DMS 273 (cell line): ENCODE data around the gene KCTD13.
"Not testable (repeated sequence)": the region's sequence is repeated elsewhere in the genome, so short reads cannot be mapped to it uniquely, and the experiment has no call there.

ENCODE experiments used
- DNase-seq: peaks from one replicate; lab custom pipeline; 2025; ENCODE audit not compliant: unreplicated experiment; lab: John Stamatoyannopoulos, UW

Gene KCTD13

DNA sequence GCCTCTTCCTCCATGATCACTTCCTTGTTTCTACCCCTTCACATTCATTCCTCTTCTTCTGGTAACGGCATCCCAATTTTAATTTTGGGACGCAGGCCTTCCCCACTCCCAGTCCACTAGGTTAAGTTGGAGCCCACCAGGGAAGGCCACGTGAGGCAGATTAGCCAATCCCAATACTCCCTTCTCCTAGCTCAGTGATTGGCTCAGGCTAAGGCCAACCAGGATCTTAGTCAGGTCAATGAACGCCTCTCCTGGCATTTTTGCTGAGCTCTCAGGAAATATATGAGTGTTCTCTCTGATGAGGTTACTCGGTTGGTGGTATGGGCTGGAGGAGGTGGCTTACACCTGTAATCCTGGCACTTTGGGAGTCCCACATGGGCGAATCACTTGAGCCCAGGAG, 42.0 kb downstream of the KCTD13 start:
- DNase-seq = no peak

- no peak for DNase-seq
Observed at GRCh38 chr16:29881050-29881449, 45.0 kb downstream of the KCTD13 start.

DNA sequence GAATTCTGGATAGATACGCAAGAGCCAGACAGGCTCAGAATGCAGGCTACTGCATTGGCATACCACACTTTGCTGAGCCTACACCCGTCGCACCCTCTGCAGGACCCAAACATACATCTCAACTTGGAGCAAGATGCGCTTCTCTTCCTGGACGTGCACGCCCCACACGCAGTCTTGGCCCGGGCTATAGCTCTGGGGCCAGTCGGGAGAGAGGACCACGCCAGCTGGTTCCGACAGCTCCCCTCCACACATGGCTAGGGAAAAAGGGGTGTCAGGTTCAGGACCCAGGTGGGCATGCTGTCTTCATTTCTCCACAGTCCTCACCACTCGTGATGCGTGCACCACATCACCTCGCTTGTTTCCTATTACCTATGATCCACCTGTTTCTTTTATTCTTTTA, 47.9 kb downstream of the KCTD13 start:
- DNase-seq = no peak

DNA sequence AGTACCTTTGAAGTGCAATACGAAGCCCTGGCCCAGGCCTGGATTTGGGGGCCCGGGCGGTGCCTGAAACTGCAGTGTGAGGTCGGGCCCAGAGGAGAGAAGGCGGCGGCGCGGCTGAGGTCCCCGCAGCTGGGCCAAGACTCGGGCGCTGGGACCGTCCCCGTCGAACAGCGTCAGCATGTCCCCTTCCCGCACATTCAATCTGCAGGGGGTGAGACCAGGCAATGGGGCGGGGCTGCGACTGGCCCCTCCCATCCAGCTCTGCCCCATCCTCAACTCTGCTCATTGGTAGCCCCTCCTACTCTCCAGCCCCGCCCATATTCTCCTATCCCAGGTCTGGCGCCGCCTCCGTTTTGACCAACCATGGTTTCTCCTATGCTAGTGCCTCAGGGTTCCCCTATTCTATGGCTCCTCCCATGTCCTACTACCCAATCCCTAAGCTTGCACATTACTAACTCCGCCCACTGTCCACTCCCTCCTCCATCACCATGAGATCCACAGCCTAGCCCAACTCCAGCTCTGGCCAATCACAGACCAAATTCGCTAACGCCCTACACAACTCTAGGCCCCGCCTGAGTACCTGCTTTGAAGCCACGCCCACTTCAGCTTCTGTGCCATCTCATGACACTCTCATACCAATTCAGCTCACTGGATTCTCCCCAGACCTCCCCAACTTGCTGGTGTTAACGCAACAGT, 48.6 kb downstream of the KCTD13 start:
- no peak for DNase-seq

- no peak for DNase-seq
Observed at GRCh38 chr16:29876594-29877249, 49.3 kb downstream of the KCTD13 start.

- DNase-seq = no peak
Observed at GRCh38 chr16:29876217-29876593, 49.8 kb downstream of the KCTD13 start.

DNA sequence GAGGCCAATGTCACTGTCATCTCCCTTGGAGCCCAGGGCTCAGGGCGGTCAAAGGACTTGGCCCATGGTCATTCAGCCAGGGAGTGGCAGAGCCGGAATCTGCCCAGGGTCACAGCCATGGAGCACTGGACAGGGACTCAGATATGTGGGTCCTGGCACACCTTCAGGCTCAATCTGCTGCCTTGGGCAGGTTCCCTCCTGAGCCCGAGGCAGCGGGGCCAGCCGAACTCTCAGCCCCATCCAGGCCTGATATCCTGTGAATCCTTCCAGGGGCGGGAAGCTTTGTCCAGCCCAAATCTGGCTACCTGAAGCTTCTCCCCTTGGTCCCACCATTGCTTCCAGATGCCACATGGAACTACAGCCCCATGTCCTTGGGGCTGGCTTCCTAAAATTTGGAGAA, 50.8 kb downstream of the KCTD13 start:
- DNase-seq = no peak

GRCh38 chr16:29873319-29873718, 52.7 kb downstream of the KCTD13 start:
- DNase-seq = no peak

GRCh38 chr16:29871822-29872546, 54.0 kb downstream of the KCTD13 start:
- DNase-seq = no peak

GRCh38 chr16:29869067-29869466, 57.0 kb downstream of the KCTD13 start:
- not testable (repeated sequence) for DNase-seq

DNA sequence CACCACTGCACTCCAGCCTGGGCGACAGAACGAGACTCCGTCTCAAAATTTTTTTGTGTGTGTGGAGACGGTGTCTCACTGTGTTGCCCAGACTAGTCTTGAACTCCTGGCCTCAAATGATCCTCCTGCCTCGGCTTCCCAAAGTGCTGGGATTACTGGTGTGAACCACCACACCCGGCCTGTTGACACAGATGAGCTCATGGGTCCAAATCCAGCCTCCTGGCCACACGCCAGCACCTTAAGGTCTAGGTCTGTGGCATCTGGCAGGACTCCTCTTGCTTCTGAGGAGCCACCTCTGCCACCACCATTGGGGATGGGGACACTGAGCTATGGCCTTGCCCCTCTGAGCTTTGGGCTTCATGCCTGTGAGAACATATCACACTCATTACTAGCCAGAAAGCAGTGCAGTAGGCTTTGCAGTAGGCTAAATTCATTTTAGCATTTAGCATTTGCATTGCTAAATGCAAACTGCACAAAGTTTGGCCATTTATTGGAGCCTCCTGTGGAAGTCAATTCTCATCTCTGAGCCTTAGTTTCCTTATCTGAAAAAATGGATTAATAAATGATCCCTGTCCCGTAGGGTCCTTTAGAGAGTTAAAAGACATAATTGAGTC, 57.5 kb downstream of the KCTD13 start:
- DNase-seq = peak; percentile 66

DNA sequence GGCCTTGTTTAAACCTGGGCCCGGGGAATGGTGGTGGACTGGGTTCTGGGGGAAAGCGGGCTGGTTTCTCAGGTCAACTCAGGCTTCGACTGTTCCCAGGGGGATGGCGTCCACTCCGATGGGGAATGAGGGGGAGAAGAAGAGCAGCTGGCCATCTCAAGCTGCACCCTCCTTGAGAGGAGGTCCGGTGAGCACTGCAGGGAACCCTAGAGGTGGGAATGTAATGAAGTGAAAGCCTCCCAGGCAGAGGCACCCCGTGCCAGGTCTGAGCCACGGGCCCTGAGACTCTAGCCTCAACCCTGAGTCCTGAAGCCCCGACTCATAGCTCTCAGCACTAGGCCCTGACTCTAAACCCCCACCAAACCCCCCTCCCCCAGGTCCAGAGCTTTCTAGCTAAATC, 61.8 kb downstream of the KCTD13 start:
- DNase-seq = no peak

DNA sequence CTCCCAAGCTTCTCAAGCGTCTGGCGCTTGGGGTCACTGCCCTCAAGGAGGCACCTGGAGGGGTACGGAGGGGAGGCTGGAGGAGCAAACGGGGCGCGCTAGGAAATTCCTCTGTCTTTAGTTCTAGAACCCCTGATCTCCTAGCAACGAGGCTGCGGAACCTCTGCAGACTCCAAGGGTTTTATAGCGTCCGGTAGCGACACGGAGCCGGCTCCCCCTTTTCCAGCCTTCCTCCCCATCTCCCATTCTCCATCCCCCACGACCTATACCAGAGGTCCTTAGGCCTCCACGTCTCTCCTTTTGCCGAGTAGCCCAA, 62.4 kb downstream of the KCTD13 start:
- no peak for DNase-seq

- DNase-seq = peak; percentile 99
Observed at GRCh38 chr16:29862884-29863668, 63.0 kb downstream of the KCTD13 start, which contains the start of gene CDIPT. CDIPT (minus strand) TSS chr16:29863226; CDS start chr16:29862857, 369 bp downstream.

- no peak for DNase-seq
Observed at GRCh38 chr16:29862383-29862883, 63.6 kb downstream of the KCTD13 start.

- DNase-seq = no peak
Observed at GRCh38 chr16:29860218-29860617, 65.8 kb downstream of the KCTD13 start.

GRCh38 chr16:29858974-29859373, 67.1 kb downstream of the KCTD13 start:
- DNase-seq = no peak

GRCh38 chr16:29858149-29858849, 67.7 kb downstream of the KCTD13 start:
- DNase-seq = no peak

DNA sequence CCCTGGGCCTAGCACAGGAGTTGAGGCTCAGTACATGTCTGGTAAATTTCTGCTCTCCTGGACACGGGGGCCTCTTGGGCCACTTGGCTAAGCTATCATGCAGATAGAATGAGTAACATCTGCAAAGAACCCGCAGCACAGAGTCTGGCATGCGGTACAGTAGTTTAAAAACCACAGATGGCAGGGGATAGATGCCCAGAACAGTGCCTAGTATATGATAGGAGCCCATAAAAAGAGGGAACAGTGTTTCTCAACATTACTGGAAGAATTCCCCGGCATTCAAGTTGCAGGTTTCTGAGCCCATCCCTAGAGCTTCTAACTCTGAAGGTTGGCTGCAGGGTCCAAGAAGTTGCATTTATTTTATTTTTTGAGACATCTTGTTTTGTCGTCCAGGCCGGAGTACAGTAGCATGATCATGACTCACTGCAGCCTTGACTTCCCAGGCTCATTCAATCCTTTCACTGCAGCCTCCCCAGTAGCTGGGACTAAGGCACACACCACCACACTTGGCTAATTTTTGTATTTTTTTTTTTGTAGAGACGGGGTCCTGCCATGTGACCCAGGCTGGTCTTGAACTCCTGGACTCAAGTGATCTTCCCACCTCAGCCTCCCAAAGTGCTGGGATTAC, 68.8 kb downstream of the KCTD13 start:
- peak; percentile 65 for DNase-seq
